ENCODE results near the gene FLT4.

The FLT4 gene

GRCh38 chr5:180590543-180591310 is 58.7 kb downstream of the FLT4 start:
- DNase-seq (ENCODE audit: low spot score) = no peak

DNA sequence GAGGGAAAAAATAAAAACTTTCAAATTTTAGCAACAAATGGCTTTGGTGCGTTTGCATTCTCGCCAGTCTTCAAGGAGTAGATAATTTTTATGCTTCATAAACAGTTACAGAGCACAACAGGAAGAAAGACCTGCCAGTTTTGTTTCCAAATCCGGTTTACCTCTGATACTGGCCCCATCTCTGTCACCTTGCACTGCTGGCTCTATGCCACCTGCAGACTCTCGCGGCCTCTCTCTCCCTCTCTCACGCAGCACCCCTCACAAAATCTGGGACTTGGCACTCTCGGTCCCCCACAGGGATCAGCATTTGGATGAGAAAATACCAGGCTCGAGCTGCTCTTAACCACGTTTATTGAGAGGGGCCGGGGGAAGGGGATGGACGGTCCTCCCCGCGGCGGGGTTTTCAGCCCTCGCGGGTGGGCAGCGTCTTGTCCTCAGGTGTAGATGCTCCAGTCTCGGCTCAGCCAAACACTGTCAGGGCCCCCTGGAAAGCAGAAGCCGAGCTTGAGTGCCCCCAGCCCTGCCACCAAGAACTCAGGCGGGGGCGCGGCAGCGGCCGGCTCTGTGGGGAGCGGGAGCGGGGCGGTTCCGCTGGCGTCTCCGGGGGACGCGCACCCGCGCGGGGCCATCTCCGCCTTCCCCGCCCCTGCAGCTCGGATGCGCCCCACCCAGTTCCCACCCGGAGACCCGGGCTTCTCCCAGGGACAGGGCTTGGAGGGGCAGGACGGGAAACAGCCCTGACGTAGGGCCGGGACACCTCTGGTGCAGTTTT is 59.4 kb downstream of the FLT4 start:
- no peak for DNase-seq (ENCODE audit: low spot score)

DNA sequence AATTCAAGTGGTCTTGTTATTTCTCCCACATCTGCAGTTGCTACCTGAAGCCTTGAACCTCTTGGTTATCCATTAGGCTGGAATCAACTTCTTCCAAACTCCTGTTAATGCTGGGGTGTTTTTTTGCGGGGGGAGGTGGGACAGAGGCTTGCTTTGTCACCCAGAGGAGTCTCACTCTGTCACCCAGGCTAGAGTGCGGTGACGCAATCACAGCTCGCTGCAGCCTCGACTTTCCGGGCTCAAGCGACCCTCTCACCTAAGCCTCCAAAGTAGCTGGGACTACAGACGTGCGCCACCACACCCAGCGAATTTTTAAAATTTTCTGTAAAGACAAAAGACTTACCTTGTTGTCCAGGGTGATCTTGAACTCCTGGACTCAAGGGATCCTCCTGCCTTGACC is 62.5 kb downstream of the FLT4 start:
- no peak for DNase-seq (ENCODE audit: low spot score)

- no peak for DNase-seq (ENCODE audit: low spot score)
These were observed 63.2 kb downstream of the FLT4 start for GRCh38 chr5:180586204-180586603.

GRCh38 chr5:180583738-180584137 is 65.7 kb downstream of the FLT4 start:
- no peak for DNase-seq (ENCODE audit: low spot score)

DNA sequence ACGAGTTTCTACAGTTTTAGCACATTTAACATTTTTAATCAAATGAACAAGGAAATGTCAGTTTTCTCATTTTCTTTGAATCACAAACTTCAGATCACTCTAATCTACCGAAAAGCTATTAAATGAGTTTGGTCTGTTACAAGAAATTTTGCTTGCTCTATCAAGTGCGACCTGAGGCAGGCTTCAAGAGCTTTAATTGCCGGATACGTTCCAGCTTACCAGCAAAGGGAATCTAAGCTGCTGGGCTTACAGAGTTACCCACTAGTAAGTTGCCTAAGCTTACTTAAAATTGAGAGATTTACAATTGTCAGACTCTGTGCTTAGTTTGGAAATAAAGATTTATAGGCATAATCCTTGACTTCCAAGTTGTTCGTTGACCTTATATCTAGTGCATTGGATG is 68.7 kb downstream of the FLT4 start:
- no peak for DNase-seq (ENCODE audit: low spot score)

DNA sequence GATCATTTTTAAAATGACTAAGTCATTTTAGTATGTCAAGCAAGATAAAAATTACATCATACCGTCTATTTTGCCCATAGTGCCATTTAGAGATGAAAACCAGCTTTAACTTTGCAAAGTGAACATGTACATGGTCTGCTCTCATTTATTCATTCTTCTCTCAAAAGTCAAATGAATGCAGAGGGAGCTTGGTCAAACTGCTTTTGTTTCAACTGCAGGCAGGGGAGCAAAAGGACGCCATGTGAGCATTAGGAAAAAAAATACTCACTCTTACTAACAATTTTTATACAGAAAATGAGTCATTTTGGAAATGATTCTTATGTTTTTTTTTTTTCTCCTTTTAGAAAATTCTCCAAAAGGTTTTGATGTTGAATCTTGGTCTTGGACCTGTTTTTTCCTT is 73.8 kb downstream of the FLT4 start:
- no peak for DNase-seq (ENCODE audit: low spot score)

GRCh38 chr5:180568914-180569313 is 80.5 kb downstream of the FLT4 start:
- DNase-seq (ENCODE audit: low spot score) = no peak

- DNase-seq (ENCODE audit: low spot score) = no peak
These were observed 85.4 kb downstream of the FLT4 start for GRCh38 chr5:180563994-180564393.

DNA sequence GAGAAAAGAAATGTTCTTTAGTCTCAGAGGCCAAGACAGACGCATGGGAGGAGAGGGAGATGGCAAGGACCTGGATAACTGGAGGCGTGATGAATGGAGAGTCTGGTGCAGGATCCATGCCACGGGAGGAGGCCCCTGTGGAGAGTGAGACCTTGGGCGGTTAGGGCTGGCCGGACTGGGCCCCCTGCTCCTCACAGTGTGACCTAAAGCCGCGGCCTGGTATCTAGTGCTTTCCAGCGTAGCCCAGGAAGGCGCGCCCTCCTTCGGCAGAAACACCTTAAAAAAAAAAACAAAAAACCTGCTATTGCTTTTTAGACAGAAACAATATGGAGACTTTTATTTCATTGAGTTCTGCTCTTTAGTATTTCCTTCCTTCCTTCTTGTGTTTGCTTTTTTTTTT is 91.2 kb downstream of the FLT4 start:
- DNase-seq (ENCODE audit: low spot score) = no peak

DNA sequence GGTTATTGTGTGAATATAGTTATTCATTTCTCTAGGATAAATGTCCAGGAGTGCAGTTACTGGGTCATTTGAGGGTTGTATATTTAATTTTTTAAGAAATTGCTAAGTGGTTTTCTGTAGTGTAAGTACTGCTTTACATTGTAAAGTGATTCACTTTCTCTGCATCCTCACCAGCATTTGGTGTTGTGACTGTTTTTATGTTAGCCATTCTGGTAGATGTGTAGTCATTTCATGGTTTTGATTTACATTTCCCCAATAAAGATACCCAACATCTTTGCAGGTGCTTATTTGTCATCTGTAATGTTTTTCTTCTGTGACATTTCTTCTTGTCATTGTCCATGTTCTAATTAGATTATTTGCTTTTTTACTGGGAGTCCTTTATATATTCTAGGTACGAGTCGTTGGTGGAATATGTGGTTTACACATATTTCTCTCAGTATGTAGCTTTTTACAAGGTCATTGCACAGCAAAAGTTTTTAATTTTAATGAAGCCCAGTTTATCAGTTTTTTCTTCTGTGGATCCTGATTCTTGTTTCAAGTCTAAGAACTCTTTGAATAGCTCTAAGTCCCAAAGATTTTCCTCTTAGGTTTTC is 92.1 kb downstream of the FLT4 start:
- DNase-seq (ENCODE audit: low spot score) = no peak

DNA sequence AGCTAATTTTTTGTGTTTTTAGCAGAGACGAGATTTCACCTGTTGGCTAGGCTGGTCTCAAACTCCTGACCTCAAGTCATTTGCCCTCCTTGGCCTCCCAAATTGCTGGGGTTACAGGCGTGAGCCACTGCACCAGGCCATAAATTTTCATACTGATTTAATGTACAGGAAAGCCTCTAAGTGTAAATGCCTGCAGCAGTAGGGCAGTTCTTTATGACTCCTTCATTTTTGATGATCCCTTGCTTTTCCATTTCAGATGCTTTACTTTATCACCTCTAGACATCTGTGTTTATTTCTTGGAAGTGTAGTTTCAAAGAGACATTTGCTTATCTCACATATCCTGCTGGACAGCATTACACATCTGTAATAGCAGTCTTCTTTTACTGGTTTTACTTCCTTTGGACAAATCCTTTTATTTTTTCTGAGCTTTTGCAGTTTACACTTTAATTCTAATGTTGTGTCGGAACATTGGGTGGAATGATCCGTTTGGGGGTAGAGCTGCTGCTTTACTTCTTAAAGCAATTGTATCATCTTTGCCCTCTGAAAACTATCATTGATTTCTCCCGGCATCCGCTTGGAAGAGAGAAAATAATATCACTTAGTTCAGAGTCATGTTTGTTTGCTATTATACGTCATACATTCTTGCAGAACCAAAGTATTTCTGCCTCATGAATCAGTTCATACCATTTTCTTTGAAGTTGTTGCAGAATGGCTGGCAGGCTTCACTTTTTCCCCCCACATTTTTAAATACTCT is 94.1 kb downstream of the FLT4 start:
- DNase-seq (ENCODE audit: low spot score) = no peak

DNA sequence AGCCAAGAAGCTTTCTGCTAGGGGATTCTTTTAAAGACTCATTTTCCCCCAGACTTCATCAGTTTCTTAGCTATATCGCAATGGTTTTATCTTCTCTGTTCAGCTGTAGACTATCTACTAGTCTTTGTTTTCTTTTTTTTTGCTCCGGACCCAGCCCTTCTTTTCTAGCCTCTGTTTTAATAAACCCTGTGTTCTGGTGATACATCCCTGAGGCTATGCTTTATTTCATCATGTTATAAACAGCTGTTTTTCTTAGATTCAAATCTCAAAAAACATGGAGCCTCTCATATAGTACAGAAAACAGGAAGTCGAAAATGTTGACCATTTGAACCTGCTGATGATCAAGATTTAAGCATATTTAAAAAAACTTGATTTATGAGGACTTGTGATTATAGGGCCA is 95.9 kb downstream of the FLT4 start:
- no peak for DNase-seq (ENCODE audit: low spot score)
